T-helper 1 cell treated with Interleukin-12 subunit alpha and Interleukin-12 subunit beta and Interleukin-4 antibody, amounts not matched to agents 30 ng/mL and 1 ng/mL, for 36 hours (primary cell): ENCODE results near the gene PPP6R3. TPM values are rescaled to one million over a fixed set of nuclear protein-coding genes. Genes with fewer than 3 reads are reported as not detected.

Experiments
- intact Hi-C: fragments of 100-400 bp; cut with micrococcal nuclease; formaldehyde crosslinking; loops from one replicate; pipeline ENCODE4 v1.15.1; 2024
- total RNA-seq: library from RNA; stranded (reverse); gene quantifications from 2 replicates; pipeline ENCODE4 v1.2.3, GENCODE V29; 2022

The PPP6R3 gene
- total RNA-seq, 1 donor from 2014 or later = 139 TPM

DNA sequence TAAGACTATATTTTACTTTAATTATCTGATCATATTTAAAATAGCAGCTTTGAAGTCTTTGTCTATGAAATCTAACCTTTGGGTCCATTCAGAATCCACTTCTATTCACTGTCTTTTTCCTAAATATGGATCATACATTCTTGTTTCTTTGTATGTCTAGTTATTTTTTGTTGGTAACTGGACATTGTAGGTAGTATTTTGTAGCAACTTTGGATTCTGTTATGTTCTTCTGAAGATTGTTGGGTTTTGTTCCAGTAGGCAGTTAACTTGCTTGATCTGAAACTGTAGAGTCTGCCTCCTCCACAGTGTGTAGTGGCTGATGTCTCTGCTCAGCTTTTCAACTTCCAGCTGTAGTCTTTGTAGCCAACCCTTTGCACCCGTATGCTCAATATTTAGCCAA is 186.3 kb downstream of the PPP6R3 start:
- intact Hi-C loops = no loop called here

GRCh38 chr11:68649851-68650555 is 189.5 kb downstream of the PPP6R3 start:
- intact Hi-C loops = no loop called here

DNA sequence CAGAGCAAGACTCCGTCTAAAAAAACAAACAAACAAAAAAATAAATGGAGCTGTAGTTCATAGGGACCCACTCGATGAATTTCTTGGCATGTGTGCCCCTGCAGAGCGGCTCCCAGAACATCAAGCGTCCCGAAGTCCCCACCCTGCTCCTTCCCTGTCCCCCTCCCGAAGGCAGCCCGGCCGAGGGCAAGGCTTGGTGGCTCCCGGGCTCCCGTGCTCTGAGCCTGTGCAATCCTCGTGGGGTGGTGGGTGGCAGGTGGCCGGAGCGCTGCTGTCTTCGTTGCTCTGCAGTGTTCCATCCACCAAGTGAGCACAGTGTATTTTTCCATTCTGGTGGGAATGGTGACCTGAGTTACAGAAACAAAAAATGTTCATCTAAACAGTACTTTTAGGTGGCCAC is 190.2 kb downstream of the PPP6R3 start:
- intact Hi-C loops = no loop called here

DNA sequence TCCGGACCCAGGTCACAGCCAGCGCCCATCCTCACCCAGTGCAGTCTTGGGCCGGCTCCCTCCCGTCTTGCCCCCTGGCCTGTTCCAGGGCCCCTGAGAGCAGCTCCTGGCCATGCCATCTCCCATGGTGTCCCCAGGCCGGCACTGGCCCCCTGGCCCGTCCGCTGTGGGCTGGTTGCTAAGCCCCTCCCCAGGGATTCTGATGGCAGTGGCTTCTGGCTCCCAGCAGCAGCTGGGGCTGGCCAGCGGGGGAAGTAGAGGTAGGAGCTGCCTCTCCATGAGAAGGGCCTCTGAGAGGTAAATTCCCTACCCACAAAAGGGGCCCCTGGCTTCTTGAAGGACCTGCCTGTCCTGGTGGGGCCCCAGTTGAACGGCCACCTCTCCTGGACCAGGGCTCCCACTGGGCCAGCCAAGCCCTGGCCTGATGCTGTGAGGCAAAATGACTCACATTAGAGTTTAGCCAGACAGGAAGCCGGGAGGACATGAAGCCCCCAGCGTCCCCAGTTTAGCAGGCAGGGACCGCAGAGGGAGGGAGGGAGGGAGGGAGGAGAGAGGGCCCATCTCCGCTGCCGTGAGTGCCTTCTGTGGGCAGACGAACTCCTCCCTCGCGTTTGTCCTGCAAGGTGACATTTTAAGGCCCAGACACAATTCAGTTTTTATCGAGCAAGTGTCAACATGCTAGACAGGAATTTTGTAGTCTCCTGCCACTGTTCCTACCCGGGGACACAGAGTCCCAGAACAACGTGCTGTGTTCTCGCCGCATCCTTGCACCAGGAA is 190.8 kb downstream of the PPP6R3 start:
- intact Hi-C loops = no loop called here

DNA sequence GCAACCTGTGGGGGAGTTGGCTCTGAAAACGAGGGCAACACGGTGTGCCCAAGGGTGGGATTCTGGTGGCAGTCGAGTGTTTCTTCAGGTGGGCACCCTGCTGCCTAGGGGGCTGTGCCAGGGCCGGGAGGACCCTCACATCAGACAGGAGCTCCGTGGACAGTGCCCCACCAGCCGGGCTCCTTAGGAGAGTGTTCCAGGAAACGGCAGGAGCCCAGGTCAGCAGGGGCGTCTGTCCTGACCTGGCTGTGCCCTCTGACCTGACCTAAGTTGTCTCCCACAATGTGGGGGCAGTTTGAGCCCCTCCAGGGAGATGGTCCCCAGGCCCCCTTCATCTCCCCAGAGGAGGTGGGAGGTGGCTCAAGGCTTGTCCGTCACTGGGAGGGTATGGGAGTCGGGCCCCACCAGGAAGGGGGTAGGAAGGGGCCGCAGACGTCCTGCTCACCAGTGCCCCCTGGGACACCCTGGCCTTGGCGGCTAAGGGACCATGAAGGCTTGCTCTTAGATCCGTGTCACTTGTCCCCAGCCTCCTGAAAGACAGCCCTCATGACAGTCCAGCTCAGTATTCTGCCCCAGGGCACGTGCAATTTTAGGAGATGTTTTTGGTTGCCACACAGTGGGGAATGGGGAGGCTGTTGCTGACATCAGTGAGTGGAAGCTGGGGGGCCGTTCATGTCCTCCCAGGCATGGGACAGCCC is 191.6 kb downstream of the PPP6R3 start:
- intact Hi-C loops = no loop called here

DNA sequence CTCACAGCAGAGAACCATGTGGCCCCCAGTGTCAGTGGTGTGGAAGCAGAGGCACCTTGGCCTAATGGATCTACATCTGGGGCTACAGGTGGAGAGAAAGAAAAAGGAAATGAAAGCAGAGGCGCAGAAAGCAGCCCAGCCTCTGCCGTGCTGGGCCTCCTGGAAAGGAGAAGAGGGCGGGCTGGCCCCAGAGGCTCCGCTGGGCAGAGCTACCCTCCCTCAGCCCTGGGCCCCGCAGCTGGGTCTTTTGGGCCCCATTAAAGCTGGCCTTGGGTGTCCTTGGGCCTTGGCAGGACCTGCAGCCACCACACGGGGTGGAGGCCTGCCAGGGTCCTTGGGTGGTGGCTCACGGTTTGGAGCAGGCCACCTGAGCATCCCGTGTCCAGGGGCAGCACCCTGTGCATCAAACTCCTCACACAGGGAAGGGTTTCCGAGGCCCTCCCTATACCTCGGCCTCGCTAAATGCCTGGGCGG is 192.2 kb downstream of the PPP6R3 start:
- intact Hi-C loops = no loop called here

DNA sequence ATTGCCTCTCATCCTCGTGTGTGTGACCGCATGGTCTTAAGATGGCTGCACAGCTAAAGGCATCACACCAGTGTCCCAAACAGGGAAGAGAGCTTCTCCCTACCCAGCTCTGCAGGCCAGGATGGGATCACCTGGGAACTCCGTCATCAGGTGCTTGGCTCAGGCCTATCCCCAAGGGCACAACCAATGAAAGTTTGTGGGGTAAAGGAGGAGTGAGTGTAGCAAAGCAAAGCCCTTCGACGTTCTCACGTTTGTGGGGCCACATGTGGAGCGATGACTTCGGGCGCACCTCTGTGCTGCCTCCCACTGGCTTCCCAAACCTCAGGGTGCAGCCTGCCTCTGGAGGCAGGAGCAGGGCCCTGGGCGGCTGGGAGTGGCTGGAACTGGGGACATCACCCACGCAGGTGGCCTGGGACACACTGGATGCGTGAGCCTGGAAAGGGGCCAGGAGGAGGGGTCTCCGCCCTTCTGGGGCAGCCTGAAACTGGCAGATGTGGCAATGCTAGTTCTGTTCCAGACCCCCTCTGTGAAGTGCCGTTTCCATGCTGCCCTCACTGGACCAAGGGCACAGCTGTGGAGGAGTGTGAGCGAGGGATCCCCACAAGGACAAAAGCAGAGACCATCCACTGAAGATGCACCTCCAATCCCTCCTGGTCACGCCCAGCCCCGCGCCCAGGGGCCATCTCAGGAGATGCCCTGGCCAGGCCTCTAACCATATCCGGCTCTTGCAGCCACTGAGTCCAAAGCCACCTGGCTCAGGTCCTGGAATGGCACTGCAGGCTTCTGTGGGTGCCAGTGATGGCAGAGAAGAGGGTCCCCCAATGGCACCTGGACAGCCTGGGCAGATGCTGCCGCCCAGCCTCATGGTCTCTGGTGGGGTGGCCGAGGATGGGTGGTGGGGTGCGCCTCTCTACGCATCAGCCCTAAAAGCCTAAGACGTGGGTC is 193.2 kb downstream of the PPP6R3 start:
- intact Hi-C loops = no loop called here

DNA sequence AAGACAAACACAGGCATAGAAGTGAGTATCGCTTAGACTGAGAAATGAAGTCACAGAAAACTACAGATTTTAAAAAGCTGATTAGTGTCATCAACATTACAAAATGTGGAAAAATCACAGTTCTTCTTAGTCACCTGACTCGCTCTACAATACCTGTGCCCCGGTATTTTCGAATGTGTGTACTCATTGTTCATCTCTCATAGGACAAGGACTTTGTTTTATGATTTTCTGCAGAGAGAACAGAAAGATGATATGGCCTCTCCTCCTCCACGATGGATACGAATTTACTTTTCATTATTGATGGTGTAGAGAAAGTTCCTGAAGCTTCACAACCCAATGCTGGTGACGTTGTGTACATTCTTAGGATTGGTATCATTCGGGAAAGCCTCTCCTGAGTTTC is 194.4 kb downstream of the PPP6R3 start:
- intact Hi-C loops = no loop called here

- intact Hi-C loops = no loop called here
Observed at GRCh38 chr11:68655406-68655805, 194.9 kb downstream of the PPP6R3 start.

GRCh38 chr11:68655806-68656205 is 195.3 kb downstream of the PPP6R3 start:
- intact Hi-C loops = no loop called here

DNA sequence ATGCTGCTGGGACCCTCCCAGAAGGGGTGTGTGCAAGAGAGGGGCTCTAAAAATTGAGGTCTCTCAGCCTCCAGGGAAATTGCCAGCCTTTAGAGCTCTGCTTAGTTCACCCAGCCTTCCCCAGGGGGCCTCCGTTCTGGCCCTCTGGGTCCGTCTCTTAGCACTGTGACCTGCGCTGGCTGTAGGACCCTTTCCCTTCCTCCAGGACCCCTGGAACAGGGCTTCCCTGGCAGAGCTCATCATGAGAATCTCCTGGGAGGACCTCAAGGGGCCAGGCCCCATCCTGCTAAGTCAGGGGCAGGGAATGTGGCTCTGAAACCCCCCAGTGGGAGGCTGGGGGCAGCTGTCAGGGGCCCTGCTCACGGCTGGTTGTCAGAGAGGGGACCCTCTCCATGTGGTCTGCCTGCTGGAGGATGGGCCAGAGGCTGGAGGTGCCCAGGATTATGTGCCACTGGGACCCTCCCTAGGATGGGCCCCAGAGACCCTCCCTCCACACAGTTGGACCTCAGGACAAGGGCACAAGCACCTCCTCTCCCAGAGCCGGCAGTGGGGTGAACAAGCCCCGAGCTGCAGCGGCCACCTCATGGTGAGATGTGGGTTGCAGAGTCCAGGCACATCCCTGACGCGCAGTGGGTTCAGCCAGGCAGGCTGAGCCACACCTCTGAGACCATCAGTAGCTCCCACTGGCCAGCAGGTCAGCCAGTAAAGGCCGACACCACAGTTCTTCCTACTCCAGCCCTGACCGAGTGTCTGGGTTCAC is 196.6 kb downstream of the PPP6R3 start:
- intact Hi-C loops = no loop called here

DNA sequence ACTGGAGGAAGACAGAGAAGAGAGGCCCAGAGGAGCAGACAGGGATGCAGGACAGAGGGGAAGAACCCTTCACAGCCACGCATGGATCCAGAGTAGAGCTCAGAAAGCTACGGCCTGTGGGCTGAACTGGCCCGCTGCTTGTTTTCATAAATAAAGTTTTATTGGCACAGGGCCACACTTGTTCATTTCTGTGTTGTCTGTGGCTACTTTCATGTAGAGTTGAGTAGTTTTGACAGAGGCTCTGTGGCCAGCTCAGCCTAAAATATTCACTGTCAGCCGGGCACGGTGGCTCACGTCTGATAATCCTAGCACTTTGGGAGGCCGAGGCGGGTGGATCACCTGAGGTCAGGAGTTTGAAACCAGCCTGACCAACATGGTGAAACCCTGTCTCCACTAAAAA is 197.5 kb downstream of the PPP6R3 start:
- intact Hi-C loops = no loop called here

GRCh38 chr11:68658661-68659060 is 198.1 kb downstream of the PPP6R3 start:
- intact Hi-C loops = no loop called here

DNA sequence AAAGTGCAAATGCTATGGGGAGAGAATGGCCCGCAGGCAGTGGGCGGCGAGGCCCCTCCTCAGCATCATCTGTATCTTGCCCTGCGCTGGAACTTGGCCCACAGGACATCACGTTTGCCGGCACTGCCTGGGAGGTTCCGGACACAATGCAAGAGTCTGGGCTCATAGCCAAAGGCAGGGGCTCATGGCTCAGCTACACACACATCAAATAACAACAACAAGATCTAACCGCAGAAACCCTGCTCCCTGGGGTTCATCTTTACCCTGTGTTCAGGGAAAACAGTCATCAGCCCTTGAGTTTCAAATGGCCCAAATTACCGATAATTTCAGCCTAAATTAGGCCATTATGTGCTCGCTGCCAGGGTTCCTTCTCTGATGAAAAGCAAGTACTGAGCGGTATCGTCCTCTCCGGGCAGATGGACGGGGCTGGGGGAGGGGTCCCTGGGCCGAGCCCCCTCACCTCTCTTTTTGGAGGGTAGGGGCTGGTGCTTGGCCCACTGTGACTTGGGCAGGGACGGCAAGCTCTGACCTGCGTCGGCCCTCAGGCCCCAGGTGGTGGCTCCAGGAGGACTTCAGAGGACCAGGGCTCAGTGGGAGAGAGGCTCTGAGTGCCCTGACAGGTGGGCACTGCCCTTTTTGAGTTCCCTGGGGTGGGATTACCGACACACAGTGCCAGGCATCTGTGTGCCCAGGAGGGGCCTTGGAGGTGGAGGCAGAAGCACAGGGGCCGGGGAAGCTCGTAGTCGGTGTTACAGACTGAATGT is 198.8 kb downstream of the PPP6R3 start:
- intact Hi-C loops = no loop called here

DNA sequence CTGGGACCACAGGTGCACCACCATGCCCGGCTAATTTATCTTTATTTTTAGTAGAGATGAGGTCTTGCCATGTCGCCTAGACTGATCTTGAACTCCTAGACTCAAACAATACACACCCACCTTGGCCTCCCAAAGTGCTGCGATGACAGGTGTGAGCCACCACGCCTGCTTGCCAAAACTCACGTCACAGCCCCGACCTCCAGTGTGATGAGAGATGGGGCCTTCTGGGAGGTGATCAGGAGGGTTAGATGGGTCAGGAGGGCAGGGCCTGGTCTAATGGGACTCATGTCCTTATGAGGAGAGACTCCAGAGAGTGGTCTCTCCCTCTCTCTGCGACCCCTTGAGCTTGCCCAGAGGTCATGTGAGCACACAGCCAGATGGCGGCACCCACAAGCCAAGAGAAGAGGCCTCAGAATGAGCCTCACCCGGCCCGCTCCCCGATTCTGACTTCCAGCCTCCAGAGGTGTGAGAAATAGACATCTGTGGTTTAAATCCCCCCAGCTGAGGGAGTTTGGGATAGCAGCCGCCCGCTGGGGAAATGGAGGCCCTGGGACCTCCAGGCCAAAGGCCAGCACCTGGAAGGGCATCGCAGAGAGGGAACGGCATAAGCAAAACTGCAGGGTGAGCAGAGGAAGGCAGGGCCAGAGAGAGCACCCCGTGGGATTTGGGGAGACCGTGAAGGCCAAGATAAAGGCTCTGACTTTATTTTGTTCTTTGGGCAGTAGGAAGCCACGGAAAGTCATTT is 199.7 kb downstream of the PPP6R3 start:
- intact Hi-C loops = no loop called here

DNA sequence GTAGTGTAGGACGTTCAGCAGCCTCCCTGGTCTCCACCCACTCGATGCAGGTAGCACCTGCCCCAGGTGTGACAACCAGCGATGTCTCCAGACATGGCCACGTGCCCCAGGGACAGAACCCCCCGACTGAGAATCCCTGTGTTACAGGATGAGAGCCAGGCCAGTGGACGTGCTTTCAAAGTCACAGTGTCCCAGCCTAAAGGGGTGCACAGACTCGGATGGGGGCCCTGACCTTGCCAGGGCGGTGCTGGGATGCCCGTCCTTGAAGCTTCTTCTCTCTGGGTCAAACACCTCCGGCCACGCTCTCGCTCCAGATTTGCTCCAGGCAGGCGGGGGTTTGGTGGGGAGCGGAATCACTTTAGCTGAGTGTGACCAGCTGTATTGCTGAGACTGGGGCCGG is 200.5 kb downstream of the PPP6R3 start:
- intact Hi-C loops = no loop called here

- intact Hi-C loops = no loop called here
Observed at GRCh38 chr11:68661697-68662603, 201.4 kb downstream of the PPP6R3 start.

DNA sequence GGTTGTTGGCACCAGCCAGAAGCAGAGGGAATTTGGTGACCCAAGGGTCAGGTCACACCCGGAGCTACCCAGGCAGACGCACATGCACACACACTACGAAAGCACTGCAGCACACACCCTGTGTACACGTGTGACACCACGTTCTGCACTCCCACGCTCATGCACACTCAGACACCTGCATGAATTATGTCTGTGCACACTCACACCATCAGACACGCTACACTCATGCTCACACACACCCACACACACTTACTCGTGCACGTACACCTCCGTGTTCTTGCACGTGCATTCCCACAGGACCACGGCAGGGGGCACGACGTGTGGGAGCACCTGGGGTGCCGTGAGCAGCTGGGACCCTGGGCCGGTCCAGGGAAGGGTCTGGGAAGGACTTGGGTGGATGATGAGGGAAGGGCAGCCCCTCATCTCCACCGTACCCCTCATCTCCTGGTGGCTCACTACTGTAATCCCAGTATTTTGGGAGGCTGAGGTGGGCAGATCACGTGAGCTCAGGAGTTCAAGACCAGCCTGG is 203.0 kb downstream of the PPP6R3 start:
- intact Hi-C loops = no loop called here
